ENCODE results near the gene MICAL3. TPM values are rescaled to one million over a fixed set of nuclear protein-coding genes. Genes with fewer than 3 reads are reported as not detected.

Gene MICAL3
- polyA plus RNA-seq, 1 donor from 2014 or later, result 28.1 TPM

DNA sequence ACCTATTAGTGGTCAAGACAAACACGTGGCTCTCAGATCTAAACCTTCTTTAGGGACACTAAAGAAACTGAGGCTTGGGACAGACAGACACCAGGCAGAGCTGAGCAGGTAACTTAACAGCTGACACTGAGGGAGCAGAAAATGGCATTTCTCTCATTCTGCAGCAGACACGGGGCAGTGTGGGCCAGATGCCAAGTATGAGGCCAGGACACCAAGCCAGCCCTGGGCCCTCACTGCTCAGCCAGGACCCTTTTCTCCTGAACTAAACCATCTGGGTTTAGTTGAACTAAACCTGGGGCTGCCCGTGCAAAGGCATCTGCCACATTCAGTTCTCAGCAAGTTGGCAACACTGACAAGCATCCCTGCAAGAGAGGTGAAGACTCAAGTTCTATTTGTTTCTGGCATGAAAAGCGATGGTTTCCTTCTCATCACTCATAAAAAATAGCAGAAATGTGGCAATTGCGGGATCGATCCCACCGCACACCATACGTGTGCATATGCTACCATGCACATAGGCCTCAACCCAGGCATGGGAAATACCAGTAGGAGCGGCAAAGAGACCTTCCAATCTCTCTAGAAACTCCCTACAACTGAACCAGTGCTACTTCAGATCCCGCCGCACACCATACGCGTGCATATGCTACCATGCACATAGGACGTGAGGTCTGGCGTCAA lies 150.0 kb downstream of the MICAL3 start:
- H3K9me2 ChIP-seq (ENCODE audit: insufficient read depth, low read length), result no peaks in the 10 kb centered on the region
- H3K4me2 ChIP-seq (ENCODE audit: low read length), result no peak overlapping the region
- H3K4me3 ChIP-seq (ENCODE audit: low read length), result no peak overlapping the region
- no peak overlapping the region for H2AFZ ChIP-seq (ENCODE audit: low read depth, low read length)
- no peaks in the 10 kb centered on the region for H3K27me3 ChIP-seq (ENCODE audit: insufficient read depth, low read depth, low read length)
- no peak overlapping the region for H3K27ac ChIP-seq (ENCODE audit: low read length)
- TF ChIP-seq, protein P1, sequence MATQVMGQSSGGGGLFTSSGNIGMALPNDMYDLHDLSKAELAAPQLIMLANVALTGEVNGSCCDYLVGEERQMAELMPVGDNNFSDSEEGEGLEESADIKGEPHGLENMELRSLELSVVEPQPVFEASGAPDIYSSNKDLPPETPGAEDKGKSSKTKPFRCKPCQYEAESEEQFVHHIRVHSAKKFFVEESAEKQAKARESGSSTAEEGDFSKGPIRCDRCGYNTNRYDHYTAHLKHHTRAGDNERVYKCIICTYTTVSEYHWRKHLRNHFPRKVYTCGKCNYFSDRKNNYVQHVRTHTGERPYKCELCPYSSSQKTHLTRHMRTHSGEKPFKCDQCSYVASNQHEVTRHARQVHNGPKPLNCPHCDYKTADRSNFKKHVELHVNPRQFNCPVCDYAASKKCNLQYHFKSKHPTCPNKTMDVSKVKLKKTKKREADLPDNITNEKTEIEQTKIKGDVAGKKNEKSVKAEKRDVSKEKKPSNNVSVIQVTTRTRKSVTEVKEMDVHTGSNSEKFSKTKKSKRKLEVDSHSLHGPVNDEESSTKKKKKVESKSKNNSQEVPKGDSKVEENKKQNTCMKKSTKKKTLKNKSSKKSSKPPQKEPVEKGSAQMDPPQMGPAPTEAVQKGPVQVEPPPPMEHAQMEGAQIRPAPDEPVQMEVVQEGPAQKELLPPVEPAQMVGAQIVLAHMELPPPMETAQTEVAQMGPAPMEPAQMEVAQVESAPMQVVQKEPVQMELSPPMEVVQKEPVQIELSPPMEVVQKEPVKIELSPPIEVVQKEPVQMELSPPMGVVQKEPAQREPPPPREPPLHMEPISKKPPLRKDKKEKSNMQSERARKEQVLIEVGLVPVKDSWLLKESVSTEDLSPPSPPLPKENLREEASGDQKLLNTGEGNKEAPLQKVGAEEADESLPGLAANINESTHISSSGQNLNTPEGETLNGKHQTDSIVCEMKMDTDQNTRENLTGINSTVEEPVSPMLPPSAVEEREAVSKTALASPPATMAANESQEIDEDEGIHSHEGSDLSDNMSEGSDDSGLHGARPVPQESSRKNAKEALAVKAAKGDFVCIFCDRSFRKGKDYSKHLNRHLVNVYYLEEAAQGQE (IDR thresholded peaks at IDR 0.05; ENCODE audit: borderline replicate concordance), result no peak
- TF ChIP-seq SMC3 (conservative IDR thresholded peaks at IDR 0.05; ENCODE audit: poor library complexity), result no peak
- no peaks in the 10 kb centered on the region for H3F3A ChIP-seq (ENCODE audit: insufficient read depth, low read length, poor library complexity, severe bottlenecking)
- no peaks in the 10 kb centered on the region for H4K20me1 ChIP-seq (ENCODE audit: insufficient read depth)
- H3K9ac ChIP-seq (ENCODE audit: low read length), result no peak overlapping the region
- H3K36me3 ChIP-seq (ENCODE audit: insufficient read depth, low read length), result peaks cover 3% of the 10 kb centered on the region
- no peaks in the 10 kb centered on the region for H3K79me2 ChIP-seq (replicated peaks; ENCODE audit: insufficient read depth, low read length)
- H3K9me3 ChIP-seq (ENCODE audit: low read length), result no peaks in the 10 kb centered on the region

DNA sequence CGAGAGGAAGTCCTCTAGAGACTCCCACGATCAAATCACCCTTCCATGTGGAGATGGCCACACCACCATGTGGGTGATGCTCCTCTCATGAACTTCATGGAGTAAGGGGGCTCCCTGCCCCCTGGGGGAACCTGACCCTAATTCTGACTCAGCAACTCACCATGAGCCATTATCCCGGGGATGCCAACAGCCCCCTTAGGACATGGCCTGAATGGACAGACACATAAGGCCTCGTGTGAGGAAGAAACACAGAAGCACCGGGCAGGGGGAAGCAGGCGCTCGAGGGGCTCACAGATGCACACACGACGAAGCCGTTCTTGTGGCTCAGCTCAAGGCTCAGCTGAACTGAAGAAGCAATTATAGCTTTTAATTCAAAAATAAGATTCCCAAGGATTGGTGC lies 150.6 kb downstream of the MICAL3 start:
- no peak overlapping the region for H3K4me3 ChIP-seq (ENCODE audit: low read length)
- no peaks in the 10 kb centered on the region for H3K9me2 ChIP-seq (ENCODE audit: insufficient read depth, low read length)
- H3K9ac ChIP-seq (ENCODE audit: low read length), result no peak overlapping the region
- TF ChIP-seq, protein P2, sequence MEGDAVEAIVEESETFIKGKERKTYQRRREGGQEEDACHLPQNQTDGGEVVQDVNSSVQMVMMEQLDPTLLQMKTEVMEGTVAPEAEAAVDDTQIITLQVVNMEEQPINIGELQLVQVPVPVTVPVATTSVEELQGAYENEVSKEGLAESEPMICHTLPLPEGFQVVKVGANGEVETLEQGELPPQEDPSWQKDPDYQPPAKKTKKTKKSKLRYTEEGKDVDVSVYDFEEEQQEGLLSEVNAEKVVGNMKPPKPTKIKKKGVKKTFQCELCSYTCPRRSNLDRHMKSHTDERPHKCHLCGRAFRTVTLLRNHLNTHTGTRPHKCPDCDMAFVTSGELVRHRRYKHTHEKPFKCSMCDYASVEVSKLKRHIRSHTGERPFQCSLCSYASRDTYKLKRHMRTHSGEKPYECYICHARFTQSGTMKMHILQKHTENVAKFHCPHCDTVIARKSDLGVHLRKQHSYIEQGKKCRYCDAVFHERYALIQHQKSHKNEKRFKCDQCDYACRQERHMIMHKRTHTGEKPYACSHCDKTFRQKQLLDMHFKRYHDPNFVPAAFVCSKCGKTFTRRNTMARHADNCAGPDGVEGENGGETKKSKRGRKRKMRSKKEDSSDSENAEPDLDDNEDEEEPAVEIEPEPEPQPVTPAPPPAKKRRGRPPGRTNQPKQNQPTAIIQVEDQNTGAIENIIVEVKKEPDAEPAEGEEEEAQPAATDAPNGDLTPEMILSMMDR (IDR thresholded peaks at IDR 0.05; ENCODE audit: poor library complexity, severe bottlenecking), result no peak
- TF ChIP-seq, protein P1 (IDR thresholded peaks at IDR 0.05; ENCODE audit: borderline replicate concordance), result no peak
- TF ChIP-seq RAD21 (conservative IDR thresholded peaks at IDR 0.05) (no peak), EP300 (conservative IDR thresholded peaks at IDR 0.05; ENCODE audit: poor library complexity, severe bottlenecking) (no peak), TAF1 (IDR thresholded peaks at IDR 0.05; ENCODE audit: low read depth) (no peak), SMC3 (conservative IDR thresholded peaks at IDR 0.05; ENCODE audit: poor library complexity) (no peak), POLR2AphosphoS5 (IDR thresholded peaks at IDR 0.05) (no peak), MXI1 (conservative IDR thresholded peaks at IDR 0.05; ENCODE audit: poor library complexity, severe bottlenecking) (no peak), EZH2 (IDR thresholded peaks at IDR 0.05; ENCODE audit: borderline replicate concordance, insufficient read depth, low read length, poor library complexity, severe bottlenecking) (no peak)
- H3K79me2 ChIP-seq (replicated peaks; ENCODE audit: insufficient read depth, low read length), result no peaks in the 10 kb centered on the region
- H3K27me3 ChIP-seq (ENCODE audit: insufficient read depth, low read depth, low read length), result no peaks in the 10 kb centered on the region
- peaks cover 3% of the 10 kb centered on the region for H3K36me3 ChIP-seq (ENCODE audit: insufficient read depth, low read length)
- H3F3A ChIP-seq (ENCODE audit: insufficient read depth, low read length, poor library complexity, severe bottlenecking), result no peaks in the 10 kb centered on the region
- no peaks in the 10 kb centered on the region for H4K20me1 ChIP-seq (ENCODE audit: insufficient read depth)
- H3K4me2 ChIP-seq (ENCODE audit: low read length), result no peak overlapping the region
- H3K27ac ChIP-seq (ENCODE audit: low read length), result no peak overlapping the region
- no peaks in the 10 kb centered on the region for H3K9me3 ChIP-seq (ENCODE audit: low read length)
- H2AFZ ChIP-seq (ENCODE audit: low read depth, low read length), result no peak overlapping the region

All from neural cell (in vitro differentiated cells).